Stimulated activated CD4-positive, alpha-beta T cell treated with anti-CD3 and anti-CD28 coated beads, Interleukin-15, amount 100 ng/mL, for 24 hours (primary cell): ENCODE data around the gene SPATA2.
A peak's percentile ranks its signal among the peaks of the same experiment; 100 is the strongest.
"Not testable (repeated sequence)": the region's sequence is repeated elsewhere in the genome, so short reads cannot be mapped to it uniquely, and the experiment has no call there.

Source experiments
- DNase-seq: peaks from one replicate; pipeline ENCODE4 v3.0.0-alpha.2; 2020

SPATA2 gene

GRCh38 chr20:49899541-49900383 lies 15.6 kb downstream of the SPATA2 start:
- no peak for DNase-seq

- DNase-seq = no peak
Measured at GRCh38 chr20:49896204-49896603, 19.1 kb downstream of the SPATA2 start.

- DNase-seq = not testable (repeated sequence)
Measured at GRCh38 chr20:49895474-49896093, 19.7 kb downstream of the SPATA2 start.

GRCh38 chr20:49894073-49894470 lies 21.3 kb downstream of the SPATA2 start:
- DNase-seq = peak; percentile 53

GRCh38 chr20:49893242-49894072 lies 21.9 kb downstream of the SPATA2 start:
- DNase-seq = peak; percentile 67

DNA sequence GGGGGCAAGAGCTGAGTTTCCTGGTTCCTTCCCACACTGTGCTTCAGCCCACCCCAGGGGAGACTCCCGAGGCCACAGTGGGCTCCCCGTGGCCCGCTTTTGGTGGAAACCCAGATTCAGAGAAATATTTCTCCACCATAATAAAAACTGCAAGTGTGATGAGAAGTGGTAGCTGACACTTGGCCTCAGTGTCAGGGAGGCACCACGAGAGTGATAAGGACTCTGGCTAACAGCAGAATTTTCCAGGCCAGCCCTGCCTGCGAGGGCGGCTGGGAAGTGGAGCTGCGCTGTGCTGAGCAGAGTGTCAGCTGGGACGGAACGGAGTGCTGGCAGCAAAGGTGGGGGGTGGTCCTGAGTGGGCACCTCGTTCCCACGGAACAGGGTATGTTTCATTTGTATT lies 22.5 kb downstream of the SPATA2 start:
- DNase-seq = no peak

- DNase-seq = no peak
Measured at GRCh38 chr20:49892260-49892659, 23.1 kb downstream of the SPATA2 start.

DNA sequence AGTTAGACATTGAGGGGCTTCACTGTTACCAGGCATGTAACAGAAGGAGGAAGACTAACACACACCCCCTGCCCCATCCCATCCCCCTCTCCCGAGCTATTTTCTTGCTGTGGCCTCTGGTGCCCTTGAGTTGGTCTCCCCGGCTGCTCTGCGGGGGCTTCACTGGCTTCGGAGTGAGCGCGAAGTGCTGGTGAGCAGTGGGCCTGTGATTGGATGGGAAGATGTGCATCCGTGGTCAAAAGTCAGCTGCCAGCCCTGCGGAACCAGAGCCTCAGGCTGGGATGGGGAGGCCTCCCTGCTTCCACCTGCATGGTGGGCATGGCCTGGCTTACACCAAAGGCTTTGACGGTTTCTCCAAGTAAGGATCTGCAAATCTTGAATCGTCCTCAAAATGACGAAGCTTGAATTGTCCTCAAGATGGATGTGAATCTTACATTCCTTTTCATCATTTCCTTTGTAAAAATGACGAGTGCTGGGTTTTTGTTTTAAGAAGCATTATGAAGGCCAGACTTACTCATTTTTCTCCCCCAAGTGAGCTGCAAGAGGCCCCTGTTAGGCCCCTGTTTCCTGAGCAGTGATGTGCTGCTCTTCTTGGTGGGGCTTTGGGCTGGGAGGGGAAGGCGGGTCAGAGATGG lies 23.7 kb downstream of the SPATA2 start:
- DNase-seq = no peak

GRCh38 chr20:49890471-49891361 lies 24.6 kb downstream of the SPATA2 start:
- no peak for DNase-seq

DNA sequence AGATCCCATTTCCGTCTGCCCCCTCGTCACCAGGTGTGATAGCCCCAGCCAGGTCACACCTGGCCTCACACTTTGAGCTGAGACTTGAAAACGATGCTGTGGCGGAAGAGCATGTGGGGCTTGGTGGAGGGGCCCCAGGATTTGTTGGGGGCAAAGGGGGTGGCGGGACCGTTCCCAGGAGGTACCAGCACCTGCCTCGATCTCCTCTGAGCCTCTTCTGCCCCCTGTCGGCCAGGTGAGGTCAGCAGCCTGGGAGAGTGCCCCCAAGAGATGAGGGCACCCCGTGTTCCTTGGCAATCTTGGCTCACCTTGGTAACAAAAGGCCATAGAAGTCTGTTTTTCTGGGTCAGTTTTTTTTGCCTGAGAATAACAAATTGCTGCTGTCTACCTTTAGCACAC lies 25.4 kb downstream of the SPATA2 start:
- no peak for DNase-seq

DNA sequence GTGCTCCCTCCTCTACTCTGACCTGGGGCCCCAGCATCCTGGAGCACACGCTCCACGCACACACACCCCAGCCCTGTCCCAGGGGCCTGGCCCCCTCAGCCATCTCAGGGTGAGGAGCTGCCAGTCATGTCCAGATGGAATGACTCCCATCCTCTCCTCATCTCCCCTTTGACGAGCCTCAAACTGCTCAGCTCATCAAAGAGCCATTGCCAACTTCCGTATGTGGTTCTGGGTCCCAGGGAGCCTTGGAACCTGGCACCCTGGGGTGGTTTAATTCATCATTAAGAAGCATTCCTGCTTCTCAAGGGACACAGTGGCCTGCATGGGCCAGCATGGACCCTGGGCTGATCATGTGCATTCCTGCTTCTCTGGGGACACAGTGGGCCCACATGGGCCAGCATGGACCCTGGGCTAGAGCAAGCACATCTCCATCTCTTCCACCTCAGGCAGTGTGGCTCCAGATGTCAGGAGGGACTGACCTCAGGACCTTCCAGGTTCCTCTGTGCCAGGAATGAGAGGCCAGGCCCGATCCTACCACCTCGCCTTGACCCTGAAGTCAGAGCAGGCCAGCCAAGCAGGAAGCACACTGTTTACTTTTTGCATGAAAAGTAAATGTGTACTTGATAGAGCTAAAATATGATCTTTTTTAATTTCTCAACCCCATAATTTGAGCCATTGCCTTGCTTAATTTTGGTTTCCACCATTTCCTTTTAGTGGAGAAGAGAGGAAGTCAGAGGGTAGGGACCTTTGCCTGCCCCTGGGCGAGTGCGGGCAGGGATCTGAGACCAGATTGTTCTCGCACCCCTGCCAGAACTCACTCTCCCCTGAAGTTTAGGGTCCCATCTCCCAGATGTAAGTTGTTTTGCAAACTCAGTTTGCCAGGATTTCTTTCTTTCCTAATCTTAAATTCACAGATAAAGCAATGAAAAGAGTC lies 26.1 kb downstream of the SPATA2 start:
- DNase-seq = no peak

- peak; percentile 61 for DNase-seq
Measured at GRCh38 chr20:49888212-49889000, 26.9 kb downstream of the SPATA2 start.

- DNase-seq = no peak
Measured at GRCh38 chr20:49887251-49888211, 27.8 kb downstream of the SPATA2 start.

DNA sequence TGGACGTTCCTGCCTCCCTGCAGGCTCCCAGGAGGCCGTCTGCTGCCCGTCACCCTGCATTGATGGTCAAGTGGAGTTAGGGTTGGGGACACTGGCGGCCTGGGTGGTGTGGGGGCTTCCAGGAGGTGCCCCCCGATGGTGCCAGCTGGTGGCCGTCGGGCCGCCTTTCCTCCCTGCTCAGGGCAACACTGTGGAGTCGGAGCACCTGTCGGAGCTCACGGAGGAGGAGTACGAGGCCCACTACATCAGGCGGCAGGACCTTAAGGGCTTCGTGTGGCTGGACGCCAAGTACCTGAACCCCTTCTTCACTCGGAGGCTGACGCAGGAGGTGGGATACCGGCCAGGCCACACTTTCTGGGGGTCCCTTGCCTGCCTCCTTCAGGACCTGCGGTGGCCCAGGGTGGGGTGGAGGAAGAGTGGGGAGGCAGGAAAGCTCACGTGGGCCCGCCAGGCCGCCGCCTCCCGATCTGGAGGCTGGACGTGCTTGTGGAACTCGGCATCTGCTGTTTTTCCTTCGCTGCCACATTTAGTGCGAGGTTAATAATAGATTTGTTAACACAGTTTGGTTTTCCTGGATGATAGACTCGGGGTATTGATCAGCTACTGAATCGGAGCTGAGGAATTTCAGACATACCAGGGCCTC lies 28.6 kb downstream of the SPATA2 start:
- no peak for DNase-seq

DNA sequence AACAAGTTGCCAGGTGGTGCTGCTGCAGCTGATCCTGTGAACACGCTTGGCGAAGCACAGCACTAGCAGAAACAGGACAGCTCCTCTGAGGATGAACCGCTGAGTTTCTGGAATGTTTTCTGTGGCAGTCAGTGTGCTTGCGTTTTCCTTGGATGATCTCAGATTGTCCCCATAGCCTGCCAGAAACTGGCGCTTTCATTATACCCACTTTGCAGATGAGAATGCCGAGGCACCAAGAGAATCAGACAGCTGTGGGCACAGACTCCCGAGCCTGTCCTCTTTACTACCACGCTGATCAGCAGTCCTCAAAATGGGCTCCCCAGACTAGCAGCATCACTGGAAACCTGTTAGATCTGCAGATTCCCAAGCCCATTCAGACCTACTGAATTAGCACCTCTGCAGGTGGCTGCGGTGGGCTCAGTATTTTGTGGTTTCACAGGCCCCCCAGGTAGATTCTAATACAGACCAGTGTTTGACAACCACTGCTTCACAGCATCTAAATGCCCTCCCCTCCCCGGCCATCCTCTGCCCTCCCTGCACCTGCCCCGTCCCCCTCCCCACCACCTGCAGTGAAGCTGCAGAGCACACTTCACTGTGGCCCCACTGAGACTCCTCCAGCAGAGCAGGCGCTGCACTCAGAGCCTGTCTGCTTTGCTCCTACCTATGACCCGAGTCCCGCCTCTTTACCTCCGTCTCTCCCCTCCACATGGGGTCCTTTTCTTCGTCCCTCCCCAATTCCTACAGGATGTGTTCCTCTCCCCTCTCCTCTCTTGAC lies 29.6 kb downstream of the SPATA2 start:
- no peak for DNase-seq

DNA sequence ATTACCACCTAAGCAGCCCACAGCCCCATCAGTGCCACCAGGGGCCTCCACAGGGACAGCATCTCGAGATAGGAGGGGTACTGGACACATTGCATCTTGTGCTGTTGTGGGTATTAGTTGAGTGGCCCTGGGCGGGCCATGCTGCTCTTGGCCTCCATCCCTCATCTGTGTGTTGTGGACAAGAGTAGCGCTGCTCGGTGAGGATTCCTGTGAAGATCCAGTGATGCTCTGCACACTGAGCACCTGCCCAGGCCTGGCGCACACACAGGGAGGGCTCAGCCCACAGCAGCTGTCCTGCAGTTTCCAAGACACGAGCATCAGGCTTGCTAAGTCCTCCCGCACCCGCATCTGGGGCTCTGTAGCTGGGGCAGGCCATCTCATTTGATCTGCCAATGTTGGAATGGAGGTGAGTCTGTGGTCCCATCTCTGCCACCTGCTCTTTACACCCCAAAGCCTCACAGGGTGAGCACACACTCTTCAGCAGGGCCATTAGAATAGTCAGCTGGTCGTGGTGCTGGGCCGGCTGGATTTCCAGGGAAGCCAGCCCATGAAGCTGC lies 32.0 kb downstream of the SPATA2 start:
- DNase-seq = no peak
